ENCODE data around the gene DBN1. TPM values are rescaled to one million over a fixed set of nuclear protein-coding genes. Genes with fewer than 3 reads are reported as not detected.

DBN1 gene
- polyA plus RNA-seq, 2 of the 4 experiments (the other 2 are of a cell fraction) = 47.7 to 107 TPM

DNA sequence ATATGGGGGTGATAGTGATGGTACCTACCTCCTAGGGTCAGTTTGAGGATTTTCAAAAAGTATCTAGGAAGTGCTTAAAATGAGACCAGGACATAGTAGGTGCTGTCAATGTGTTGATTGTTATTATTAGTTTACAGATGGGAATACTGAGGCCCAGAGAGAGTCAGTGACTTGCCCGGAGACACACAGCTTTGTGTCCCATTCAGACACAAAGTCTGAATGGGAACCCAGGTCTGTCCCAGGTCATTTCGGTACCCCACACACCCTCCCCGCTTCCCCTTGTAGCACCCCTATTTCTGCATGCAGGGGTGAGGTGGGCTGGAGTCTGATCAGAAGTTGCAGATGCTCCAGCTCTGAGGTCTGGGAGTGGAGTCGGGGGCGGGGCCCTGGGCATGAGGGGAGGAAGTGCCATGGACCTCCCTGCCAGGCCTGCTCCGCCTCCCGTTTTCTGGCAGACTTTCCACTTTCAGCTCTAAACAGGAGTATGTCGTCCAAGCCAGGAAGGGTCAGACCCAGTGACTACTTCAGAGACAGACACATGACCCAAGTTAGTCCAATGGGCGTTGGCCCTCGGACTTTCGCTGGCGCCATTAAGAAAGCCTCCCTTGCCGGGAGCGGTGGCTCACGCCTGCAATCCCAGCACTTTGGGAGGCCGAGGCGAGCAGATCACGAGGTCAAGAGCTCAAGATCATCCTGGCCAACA lies 3.2 kb upstream of the DBN1 start:
- no peak for ATAC-seq
- POLR2A ChIA-PET = interaction anchor here (0.9 kb wide), 1 partner anchor 21 kb away, joined by 4 read pairs; the partner anchor contains the start of gene PDLIM7
- Histone ChIP-seq H3K9me3 (no peaks in the 10 kb centered on the region), H3K27ac (no peak overlapping the region), H3K4me2 (no peak overlapping the region), H3K4me1 (peaks cover 32% of the 10 kb centered on the region), H3K4me3 (no peak overlapping the region)
- FAIRE-seq = no peak
- no peak for DNase-seq (ENCODE audit: low read depth in 1 of 2, low spot score in 1 of 2)
- no peak for TF ChIP-seq HDAC2 (IDR thresholded peaks at IDR 0.05)
- TF ChIP-seq ZC3H11A (IDR thresholded peaks at IDR 0.05) = no peak
- TF ChIP-seq MAFK (IDR thresholded peaks at IDR 0.05; ENCODE audit: partially characterized antibody) = no peak
- no peak for TF ChIP-seq HOXA7 (CRISPR knock-in tag; IDR thresholded peaks at IDR 0.05)
- TF ChIP-seq, protein P1, sequence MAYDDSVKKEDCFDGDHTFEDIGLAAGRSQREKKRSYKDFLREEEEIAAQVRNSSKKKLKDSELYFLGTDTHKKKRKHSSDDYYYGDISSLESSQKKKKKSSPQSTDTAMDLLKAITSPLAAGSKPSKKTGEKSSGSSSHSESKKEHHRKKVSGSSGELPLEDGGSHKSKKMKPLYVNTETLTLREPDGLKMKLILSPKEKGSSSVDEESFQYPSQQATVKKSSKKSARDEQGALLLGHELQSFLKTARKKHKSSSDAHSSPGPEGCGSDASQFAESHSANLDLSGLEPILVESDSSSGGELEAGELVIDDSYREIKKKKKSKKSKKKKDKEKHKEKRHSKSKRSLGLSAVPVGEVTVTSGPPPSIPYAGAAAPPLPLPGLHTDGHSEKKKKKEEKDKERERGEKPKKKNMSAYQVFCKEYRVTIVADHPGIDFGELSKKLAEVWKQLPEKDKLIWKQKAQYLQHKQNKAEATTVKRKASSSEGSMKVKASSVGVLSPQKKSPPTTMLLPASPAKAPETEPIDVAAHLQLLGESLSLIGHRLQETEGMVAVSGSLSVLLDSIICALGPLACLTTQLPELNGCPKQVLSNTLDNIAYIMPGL (CRISPR knock-in tag; IDR thresholded peaks at IDR 0.05; ENCODE audit: borderline replicate concordance) = no peak
- TF ChIP-seq SMC3 (IDR thresholded peaks at IDR 0.05) = no peak
- TF ChIP-seq, protein P2, sequence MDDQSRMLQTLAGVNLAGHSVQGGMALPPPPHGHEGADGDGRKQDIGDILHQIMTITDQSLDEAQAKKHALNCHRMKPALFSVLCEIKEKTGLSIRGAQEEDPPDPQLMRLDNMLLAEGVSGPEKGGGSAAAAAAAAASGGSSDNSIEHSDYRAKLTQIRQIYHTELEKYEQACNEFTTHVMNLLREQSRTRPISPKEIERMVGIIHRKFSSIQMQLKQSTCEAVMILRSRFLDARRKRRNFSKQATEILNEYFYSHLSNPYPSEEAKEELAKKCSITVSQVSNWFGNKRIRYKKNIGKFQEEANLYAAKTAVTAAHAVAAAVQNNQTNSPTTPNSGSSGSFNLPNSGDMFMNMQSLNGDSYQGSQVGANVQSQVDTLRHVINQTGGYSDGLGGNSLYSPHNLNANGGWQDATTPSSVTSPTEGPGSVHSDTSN (IDR thresholded peaks at IDR 0.05) = no peak
- TF ChIP-seq CEBPB (IDR thresholded peaks at IDR 0.05) = no peak
- TF ChIP-seq RAD21 (conservative IDR thresholded peaks at IDR 0.05 in 1 of 2, IDR thresholded peaks at IDR 0.05 in 1 of 2) = no peak
- TF ChIP-seq RNF2 (IDR thresholded peaks at IDR 0.05; ENCODE audit: borderline replicate concordance, low read depth) = no peak
- TF ChIP-seq EHF (CRISPR knock-in tag; IDR thresholded peaks at IDR 0.05) = no peak
- TF ChIP-seq ZSCAN20 (CRISPR knock-in tag; IDR thresholded peaks at IDR 0.05) = no peak
- CTCF ChIA-PET = interaction anchor here (1.4 to 19.7 kb wide), 7 partner anchors 8 to 82 kb away, joined by 3 to 241 read pairs (median 7); no protein-coding TSS in a partner anchor
- WGBS (ENCODE audit: missing lambda C conversion rate) = 96% methylated on average over 18 of the region's 18 CpGs

DNA sequence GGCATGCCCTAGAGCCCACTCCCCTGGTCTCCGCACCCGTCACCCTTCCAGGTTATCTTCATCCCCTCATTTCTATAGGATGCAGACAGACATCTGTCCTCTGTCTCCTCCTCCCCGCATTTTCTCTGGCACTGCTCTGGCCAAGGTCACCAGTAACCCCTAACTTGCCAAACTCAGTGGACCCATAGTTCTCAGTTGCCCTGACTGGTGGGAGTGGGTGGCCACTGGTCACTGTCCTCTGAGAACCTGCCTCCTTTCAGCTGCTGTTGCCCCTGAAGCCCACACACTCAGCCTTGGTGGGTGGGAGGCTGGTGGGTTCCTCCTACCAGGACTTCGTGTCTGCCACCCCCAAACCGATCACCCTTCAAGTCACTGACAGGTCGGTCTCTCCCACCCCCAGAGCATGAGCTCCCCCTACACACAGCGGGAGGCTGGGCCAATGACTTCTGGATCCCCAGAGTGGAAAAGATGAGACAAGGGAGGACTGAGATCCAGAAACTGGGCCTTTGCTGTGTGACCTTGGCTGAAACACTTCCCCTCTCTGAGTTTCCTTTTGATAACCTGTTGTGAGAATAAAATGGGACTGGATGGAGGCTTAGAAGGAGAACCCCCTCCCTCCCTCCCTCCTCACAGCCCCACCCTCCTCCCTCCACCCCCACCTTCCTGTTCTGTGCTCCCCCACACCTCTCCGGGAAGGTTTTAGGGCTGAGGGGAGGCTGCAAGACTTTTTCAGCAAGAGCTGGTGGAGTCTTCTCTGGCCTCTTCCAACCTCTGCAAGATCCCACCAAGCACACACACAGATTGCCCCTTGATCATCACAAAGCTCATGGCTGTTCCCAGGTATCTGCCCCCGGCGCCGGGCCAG lies 2.4 kb upstream of the DBN1 start:
- TF ChIP-seq, protein P3, sequence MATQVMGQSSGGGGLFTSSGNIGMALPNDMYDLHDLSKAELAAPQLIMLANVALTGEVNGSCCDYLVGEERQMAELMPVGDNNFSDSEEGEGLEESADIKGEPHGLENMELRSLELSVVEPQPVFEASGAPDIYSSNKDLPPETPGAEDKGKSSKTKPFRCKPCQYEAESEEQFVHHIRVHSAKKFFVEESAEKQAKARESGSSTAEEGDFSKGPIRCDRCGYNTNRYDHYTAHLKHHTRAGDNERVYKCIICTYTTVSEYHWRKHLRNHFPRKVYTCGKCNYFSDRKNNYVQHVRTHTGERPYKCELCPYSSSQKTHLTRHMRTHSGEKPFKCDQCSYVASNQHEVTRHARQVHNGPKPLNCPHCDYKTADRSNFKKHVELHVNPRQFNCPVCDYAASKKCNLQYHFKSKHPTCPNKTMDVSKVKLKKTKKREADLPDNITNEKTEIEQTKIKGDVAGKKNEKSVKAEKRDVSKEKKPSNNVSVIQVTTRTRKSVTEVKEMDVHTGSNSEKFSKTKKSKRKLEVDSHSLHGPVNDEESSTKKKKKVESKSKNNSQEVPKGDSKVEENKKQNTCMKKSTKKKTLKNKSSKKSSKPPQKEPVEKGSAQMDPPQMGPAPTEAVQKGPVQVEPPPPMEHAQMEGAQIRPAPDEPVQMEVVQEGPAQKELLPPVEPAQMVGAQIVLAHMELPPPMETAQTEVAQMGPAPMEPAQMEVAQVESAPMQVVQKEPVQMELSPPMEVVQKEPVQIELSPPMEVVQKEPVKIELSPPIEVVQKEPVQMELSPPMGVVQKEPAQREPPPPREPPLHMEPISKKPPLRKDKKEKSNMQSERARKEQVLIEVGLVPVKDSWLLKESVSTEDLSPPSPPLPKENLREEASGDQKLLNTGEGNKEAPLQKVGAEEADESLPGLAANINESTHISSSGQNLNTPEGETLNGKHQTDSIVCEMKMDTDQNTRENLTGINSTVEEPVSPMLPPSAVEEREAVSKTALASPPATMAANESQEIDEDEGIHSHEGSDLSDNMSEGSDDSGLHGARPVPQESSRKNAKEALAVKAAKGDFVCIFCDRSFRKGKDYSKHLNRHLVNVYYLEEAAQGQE (IDR thresholded peaks at IDR 0.05) = no peak
- no peak for TF ChIP-seq EP300 (IDR thresholded peaks at IDR 0.05)
- no peak for TF ChIP-seq NR3C1 (IDR thresholded peaks at IDR 0.05)
- no peak for TF ChIP-seq POLR2A (IDR thresholded peaks at IDR 0.05; ENCODE audit: low read length)
- no peak for TF ChIP-seq RNF2 (IDR thresholded peaks at IDR 0.05; ENCODE audit: borderline replicate concordance, low read depth)
- TF ChIP-seq JUNB (IDR thresholded peaks at IDR 0.05) = no peak
- no peak for TF ChIP-seq MYC (IDR thresholded peaks at IDR 0.05; ENCODE audit: borderline replicate concordance, low read length)
- TF ChIP-seq CBX2 (IDR thresholded peaks at IDR 0.05; ENCODE audit: borderline replicate concordance, low read depth) = no peak
- TF ChIP-seq CHD4 (IDR thresholded peaks at IDR 0.05; ENCODE audit: borderline replicate concordance) = no peak
- TF ChIP-seq ZSCAN20 (CRISPR knock-in tag; IDR thresholded peaks at IDR 0.05) = no peak
- POLR2A ChIA-PET = interaction anchor here (0.9 kb wide), 1 partner anchor 22 kb away, joined by 4 read pairs; the partner anchor contains the start of gene PDLIM7
- WGBS (ENCODE audit: missing lambda C conversion rate) = 88% methylated on average over 11 of the region's 11 CpGs
- Histone ChIP-seq H3K4me2 (no peak overlapping the region), H3K4me3 (no peak overlapping the region), H3K4me1 (peaks cover 41% of the 10 kb centered on the region), H3K9me3 (no peaks in the 10 kb centered on the region), H3K27ac (no peak overlapping the region)
- FAIRE-seq (no peak), ATAC-seq (no peak), DNase-seq (ENCODE audit: low read depth in 1 of 2, low spot score in 1 of 2) (no peak)
- CTCF ChIA-PET = interaction anchor here (0.8 to 19.7 kb wide), 6 partner anchors 10 to 85 kb away, joined by 3 to 241 read pairs (median 18); no protein-coding TSS in a partner anchor

Measured in A549 (cell line).